ENCODE measurements around the gene LMAN2L.

DNA sequence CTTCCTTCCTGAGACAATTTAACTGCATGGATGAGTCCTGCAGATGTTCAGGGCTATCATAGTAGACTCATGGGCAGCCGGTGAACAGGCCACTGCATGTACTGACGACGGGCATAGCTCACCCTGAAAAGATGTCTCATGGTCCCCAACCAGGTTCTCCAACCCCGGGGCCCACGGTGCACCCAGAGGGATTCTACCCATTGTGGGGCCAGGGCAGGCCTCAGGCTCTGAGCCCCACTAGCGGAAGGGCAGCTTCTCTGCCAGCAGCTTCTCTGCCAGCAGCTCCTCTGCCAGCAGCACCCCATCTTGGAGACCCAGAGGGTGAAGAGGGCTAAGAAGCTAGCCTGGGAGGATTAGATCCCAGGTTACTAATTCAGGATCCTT lies 17.6 kb upstream of the LMAN2L start:
- TF ChIP-seq, protein P1, sequence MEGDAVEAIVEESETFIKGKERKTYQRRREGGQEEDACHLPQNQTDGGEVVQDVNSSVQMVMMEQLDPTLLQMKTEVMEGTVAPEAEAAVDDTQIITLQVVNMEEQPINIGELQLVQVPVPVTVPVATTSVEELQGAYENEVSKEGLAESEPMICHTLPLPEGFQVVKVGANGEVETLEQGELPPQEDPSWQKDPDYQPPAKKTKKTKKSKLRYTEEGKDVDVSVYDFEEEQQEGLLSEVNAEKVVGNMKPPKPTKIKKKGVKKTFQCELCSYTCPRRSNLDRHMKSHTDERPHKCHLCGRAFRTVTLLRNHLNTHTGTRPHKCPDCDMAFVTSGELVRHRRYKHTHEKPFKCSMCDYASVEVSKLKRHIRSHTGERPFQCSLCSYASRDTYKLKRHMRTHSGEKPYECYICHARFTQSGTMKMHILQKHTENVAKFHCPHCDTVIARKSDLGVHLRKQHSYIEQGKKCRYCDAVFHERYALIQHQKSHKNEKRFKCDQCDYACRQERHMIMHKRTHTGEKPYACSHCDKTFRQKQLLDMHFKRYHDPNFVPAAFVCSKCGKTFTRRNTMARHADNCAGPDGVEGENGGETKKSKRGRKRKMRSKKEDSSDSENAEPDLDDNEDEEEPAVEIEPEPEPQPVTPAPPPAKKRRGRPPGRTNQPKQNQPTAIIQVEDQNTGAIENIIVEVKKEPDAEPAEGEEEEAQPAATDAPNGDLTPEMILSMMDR (IDR thresholded peaks at IDR 0.05) = no peak
- TF ChIP-seq POLR2A (IDR thresholded peaks at IDR 0.05) (no peak), POLR2AphosphoS5 (IDR thresholded peaks at IDR 0.05) (no peak)

Measured in suprapubic skin (tissue), 4 donors.